Osteocyte (in vitro differentiated cells): Measurements from ENCODE around the gene DEGS1. TPM values are rescaled to one million over a fixed set of nuclear protein-coding genes. Genes with fewer than 3 reads are reported as not detected.

ENCODE experiments used
- DNase-seq: peaks from one replicate; pipeline ENCODE4 v3.0.0; 2021; ENCODE audit warnings: mixed read lengths; ENCODE audit not compliant: unreplicated experiment; ENCODE audit errors: extremely low spot score
- H3K27ac Mint-ChIP-seq: one replicate; pipeline ENCODE4 v1.8.0; 2021; ENCODE audit warnings: mild to moderate bottlenecking, mixed read lengths; ENCODE audit not compliant: unreplicated experiment
- H3K27me3 Mint-ChIP-seq: one replicate; pipeline ENCODE4 v1.8.0; 2021; ENCODE audit warnings: mixed read lengths; ENCODE audit not compliant: unreplicated experiment
- H3K36me3 Mint-ChIP-seq: one replicate; pipeline ENCODE4 v1.8.0; 2021; ENCODE audit warnings: mixed read lengths; ENCODE audit not compliant: unreplicated experiment
- H3K4me1 Mint-ChIP-seq: one replicate; pipeline ENCODE4 v1.8.0; 2021; ENCODE audit warnings: mixed read lengths; ENCODE audit not compliant: unreplicated experiment
- H3K4me3 Mint-ChIP-seq: one replicate; pipeline ENCODE4 v1.8.0; 2021; ENCODE audit warnings: mild to moderate bottlenecking, moderate library complexity, mixed read lengths; ENCODE audit not compliant: unreplicated experiment
- H3K9me3 Mint-ChIP-seq: one replicate; pipeline ENCODE4 v1.8.0; 2021; ENCODE audit warnings: mixed read lengths; ENCODE audit not compliant: unreplicated experiment
- CTCF ChIP-seq: fragments of 200-600 bp; sonication (generic); IDR thresholded peaks from 2 replicates; pipeline ENCODE4 v1.5.0; 2021; ENCODE audit warnings: antibody characterized with exemption, mild to moderate bottlenecking, moderate library complexity
- total RNA-seq: library from RNA; stranded (reverse); gene quantifications from 2 replicates; pipeline ENCODE4 v1.2.1, GENCODE V29; 2021

The DEGS1 gene
- total RNA-seq, 1 donor from 2014 or later, result 110 TPM

DNA sequence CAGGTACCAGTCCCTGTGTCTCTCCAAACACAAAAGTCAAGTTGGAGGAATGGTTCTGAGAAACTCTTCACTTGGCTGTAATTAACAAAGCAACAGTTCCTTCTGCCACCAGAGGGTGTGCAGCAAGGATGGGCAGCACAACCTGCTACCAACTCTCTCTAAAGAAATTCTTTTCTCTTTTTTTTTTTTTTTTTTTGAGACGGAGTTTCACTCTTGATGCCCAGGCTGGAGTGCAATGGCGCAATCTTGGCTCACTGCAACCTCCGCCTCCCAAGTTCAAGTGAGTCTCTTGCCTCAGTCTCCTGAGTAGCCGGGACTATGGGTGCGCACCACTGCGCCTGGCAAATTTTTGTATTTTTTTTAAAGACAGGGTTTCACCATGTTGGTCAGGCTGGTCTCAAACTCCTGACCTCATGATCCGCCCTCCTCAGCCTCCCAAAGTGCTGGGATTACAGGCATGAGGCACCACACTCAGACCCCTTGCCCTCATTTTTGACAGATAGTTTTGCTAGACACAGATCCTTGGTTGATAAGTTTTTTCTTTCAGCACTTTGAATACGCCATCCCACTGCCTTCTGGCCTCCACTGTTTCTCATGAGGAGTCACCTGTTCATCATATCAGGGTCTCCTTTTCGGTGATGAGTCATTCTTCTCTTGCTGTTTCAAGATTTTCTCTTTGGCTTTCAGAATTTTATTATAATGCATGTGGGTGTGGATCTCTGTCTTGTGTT is 12.1 kb upstream of the DEGS1 start:
- H3K27ac Mint-ChIP-seq, result no peak overlapping the region
- H3K4me1 Mint-ChIP-seq, result peaks cover 36% of the 10 kb centered on the region
- no peaks in the 10 kb centered on the region for H3K9me3 Mint-ChIP-seq
- H3K4me3 Mint-ChIP-seq, result no peak overlapping the region
- no peaks in the 10 kb centered on the region for H3K36me3 Mint-ChIP-seq
- H3K27me3 Mint-ChIP-seq, result no peaks in the 10 kb centered on the region
- peak; percentile 43 for TF ChIP-seq CTCF
- no peak for DNase-seq

- Mint-ChIP-seq H3K4me3 (no peak overlapping the region), H3K9me3 (no peaks in the 10 kb centered on the region), H3K4me1 (peaks cover 36% of the 10 kb centered on the region), H3K27ac (no peak overlapping the region), H3K27me3 (no peaks in the 10 kb centered on the region), H3K36me3 (no peaks in the 10 kb centered on the region)
- DNase-seq, result no peak
- TF ChIP-seq CTCF, result no peak
Measured at GRCh38 chr1:224172229-224172628, 10.8 kb upstream of the DEGS1 start.

DNA sequence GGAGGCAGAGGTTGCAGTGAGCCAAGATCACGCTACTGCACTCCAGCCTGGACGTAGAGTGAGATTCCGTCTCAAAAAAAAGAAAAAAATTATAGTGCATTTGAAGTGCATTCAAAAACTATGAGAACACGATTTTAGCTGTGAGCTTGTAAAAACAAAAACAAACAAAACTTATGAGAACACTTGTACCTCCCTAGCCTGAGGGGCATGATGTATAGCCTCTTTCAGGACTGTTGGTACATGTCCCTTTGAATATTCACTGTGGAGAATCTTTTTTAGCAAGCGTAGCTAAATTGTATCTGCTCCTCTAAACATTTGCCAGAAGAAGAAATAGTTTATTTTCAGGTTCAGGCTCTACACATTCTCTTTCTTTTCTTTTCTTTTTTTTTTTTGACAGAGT is 9.5 kb upstream of the DEGS1 start:
- no peaks in the 10 kb centered on the region for H3K36me3 Mint-ChIP-seq
- H3K27ac Mint-ChIP-seq, result peak overlapping the region; percentile 66
- H3K9me3 Mint-ChIP-seq, result no peaks in the 10 kb centered on the region
- no peak for DNase-seq
- no peaks in the 10 kb centered on the region for H3K27me3 Mint-ChIP-seq
- H3K4me1 Mint-ChIP-seq, result peaks cover 36% of the 10 kb centered on the region
- H3K4me3 Mint-ChIP-seq, result no peak overlapping the region
- TF ChIP-seq CTCF, result no peak

GRCh38 chr1:224175617-224176016 is 7.4 kb upstream of the DEGS1 start:
- TF ChIP-seq CTCF, result no peak
- Mint-ChIP-seq H3K4me3 (peak overlapping the region; percentile 59), H3K27ac (peak overlapping the region; percentile 52), H3K36me3 (no peaks in the 10 kb centered on the region), H3K9me3 (no peaks in the 10 kb centered on the region), H3K27me3 (no peaks in the 10 kb centered on the region), H3K4me1 (peaks cover 16% of the 10 kb centered on the region)
- peak; percentile 82 for DNase-seq

DNA sequence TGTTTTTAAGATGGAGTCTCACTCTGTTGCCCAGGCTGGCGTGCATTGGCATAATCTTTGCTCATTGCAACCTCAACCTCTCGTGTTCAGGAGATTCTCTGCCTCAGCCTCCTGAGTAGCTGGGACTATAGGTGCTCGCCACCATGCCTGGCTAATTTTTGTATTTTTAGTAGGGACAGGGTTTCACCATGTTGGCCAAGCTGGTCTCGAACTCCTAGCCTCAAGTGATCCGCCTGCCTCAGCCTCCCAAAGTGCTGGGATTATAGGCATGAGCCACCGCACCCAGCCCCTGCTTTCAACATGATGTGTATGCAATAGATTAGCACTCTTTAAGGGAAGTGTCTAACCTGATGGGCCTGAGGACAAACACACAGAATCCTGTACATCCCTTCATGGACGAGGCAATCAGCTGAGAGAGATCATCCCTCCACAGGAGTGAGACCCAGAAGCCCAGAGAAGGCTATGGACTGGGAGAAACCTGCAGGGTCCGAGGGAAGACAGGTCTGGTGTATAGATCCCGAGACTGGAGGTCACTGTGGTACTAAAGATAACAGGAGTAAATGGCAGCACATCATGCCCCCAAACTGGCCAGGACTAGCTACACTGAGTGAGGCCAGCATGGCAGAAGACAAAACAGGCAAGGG is 5.6 kb upstream of the DEGS1 start:
- H3K4me1 Mint-ChIP-seq, result peaks cover 20% of the 10 kb centered on the region
- no peaks in the 10 kb centered on the region for H3K27me3 Mint-ChIP-seq
- no peak for TF ChIP-seq CTCF
- no peaks in the 10 kb centered on the region for H3K36me3 Mint-ChIP-seq
- no peaks in the 10 kb centered on the region for H3K9me3 Mint-ChIP-seq
- DNase-seq, result peak; percentile 56
- H3K4me3 Mint-ChIP-seq, result no peak overlapping the region
- H3K27ac Mint-ChIP-seq, result no peak overlapping the region
